CD4-positive, alpha-beta T cell treated with Interleukin-1 beta for 1 hour (primary cell): ENCODE results near the gene CD300A.

ENCODE experiments used
- DNase-seq, 2 donors: peaks; one replicate each; pipeline ENCODE4 v3.0.0-alpha.2; 2020 to 2022

The CD300A gene

DNA sequence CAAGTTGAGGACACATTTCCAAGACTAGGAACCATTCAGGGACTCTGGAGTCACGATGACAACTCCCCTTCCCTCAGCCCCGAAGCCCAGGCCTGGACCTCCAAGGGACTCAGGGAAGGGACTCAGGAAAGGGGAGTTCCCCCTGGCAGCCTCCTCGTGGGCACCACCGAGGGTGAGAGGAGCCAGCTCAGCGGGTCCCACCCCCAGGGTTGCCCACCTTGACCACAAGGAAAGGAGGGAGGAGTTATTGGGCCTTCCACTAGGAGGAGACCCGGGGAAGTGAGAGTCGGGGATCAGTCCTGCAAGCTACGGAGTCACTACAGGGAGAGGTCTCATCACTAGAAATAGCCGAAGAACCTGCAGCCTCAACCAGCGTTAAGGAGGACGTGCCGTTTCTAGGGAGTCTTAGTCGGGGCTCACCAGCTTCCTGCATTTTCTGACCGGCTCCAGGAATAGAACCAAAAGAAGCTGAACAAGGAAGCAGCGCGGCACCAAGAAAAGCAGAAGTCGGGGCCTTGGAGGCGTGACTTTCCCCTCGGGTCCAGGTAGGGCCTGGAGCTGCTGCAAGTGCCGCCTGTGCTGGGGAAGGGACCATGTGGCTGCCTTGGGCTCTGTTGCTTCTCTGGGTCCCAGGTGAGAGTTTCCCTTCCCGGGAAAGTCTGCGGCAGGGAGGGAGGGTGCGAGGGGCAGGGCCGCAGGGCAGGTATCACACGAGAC is at the start of gene CD300A:
TSS of gene CD300A (plus strand) at position 524 of the 717 bp plus-strand sequence. CDS start at position 594, 70 bp downstream.
- peak in 1 of 2 donors; percentile 52 for DNase-seq

DNA sequence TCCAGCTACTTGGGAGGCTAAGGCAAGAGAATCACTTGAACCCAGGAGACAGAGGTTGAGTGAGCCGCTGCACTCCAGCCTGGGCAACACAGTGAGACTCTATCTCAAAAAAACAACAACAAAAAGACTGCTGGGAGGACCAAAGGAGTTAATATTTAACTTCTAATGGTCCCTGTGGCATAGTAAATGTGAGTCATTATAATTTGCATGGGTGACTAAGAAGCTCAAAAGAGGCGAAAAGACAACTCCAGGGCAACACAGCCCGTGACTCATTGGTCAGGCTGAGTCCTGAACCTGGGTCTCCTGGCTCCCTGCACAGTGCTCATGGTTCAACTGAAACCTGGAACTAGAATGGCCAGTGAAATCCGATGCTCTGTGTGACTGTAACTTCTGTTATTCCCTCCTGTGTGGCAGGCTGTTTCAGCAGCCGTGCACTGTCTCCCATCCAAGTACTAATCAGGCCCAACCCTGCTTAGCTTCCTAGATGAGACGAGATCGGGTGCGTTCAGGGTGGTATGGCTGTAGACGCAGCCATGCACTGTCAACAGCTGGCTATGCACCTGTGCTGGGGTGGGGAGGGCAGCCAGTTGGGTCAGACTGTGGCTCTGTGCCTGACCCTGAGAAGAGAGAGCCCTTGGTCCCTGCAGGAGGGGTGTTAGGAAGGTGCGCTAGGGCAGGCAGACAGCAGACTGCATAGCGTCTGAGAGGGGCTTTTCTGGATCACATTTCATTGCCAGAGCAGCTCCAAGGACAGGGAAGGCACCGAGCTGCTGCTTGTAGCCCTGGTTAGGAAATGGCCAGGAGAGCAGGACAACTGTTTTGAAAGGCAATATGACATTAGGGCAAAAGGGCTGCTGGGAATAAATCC is 49.0 kb upstream of the CD300A start:
- no peak for DNase-seq

DNA sequence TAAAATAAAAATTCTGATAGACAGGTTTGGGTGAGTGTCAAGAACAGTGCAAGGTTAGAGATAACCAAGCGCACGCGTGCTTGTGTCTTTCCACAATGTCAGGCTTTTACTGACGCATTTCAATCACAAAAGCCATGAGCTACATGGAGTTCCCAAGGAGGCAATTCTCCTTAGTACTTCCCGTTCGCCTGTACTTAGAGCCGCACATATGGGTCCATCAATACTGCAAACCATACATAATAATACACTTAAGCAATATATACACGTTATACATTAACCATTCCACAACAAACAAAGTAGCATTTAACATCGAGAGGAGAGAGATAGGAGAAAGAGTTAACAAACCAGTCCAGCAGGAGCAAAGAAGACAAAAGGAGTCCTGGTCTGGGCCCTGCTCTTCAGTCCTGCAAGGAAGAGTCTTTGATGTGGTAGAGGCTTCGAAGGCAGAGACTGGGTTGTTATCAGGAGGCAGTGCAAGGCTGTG is 46.5 kb upstream of the CD300A start:
- no peak for DNase-seq

DNA sequence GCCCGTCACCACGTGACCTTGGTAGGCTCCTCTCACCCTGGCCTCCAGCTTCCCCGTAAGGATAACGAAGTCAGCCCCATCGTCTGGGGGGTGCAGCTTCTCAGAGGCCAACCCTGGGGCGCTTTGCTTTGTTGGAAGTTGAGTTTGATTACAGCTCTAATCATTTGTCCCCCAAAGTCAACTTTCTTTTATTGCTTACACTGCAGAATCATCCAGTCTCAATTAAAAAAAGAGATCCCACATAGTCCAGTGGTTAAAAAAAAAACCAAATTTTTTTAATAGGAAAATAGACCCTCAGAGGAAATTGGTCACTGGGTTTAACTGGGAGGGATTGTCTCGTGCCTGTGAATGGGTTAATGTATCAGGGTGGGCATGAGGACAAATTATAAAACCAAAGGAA is 42.3 kb upstream of the CD300A start:
- no peak for DNase-seq

DNA sequence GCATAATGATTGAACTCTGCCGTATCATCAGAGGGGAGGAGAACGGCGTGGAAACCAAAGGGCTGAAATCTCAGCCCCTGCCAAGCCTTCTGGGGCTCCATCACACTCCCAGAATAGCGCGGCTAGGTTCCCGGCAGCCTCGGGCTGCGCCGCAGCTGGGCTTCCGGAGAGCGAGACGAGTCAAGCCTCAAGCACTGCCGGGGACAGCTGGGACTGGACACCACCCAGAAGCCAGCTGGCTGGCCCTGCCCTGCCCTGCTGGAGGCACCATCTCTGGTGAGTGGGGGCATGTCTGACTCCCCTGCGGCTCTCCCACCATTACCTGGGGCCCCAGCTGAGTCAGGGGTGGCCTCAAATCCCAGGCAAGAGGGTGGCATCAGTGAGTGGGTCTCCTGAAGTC is 41.8 kb upstream of the CD300A start:
- no peak for DNase-seq

DNA sequence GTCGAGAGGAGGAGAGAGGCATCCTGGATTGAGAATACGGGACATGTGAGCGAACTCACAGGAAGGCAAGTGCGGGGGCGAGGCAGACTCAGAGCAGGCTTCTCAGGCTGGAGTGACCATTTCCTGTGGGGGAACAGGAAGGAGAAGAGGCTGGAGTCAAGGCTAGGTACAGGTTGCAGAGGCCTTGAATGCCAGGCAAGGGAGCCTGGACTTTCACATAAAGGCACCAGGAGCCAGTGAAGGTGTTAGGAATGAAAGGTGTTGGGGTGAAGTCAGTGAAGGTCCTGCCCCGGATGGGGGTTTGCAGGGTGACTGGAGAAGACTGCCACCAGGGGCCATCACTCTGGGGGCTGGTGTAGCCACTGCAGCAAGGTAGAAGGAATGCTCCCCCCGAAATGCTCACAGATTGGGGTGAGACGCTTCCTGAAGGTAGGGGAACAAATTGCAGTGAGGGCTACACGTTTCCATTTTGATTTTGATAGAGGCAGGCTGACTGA is 39.8 kb upstream of the CD300A start:
- no peak for DNase-seq

DNA sequence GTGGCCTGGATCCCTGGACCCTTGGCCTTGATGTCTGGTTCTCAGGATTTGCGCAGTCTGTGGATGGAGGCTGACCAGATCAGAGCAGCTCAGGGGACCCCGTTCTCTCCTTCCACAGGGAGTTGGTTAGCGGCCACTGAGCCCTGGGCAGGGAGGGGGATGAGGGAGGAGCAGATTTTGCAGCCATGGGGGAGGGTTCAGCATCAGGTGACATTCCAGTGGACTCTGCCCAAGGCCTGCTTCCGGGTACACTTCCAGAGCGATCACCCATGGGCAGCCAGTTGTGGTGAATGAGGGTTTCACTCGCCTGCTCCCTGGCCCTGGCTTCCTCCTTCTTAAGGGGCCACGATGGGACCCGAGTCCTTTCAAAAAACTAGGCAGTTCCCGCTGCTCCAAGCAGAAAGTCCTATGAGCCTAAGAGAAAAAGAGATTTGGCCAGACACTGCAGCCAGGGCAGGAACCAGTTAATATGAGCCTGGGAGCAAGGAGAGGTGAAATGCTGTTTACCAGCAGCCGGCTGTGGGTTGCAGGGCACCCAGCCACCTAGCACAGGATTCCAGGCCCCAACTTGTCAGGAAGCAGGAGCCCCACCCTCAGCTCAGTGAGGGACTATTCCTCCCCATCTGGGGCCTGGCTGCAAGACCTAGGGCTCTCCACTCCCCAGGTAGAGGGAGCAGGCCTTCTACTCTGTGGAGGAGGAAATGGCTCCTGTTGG is 39.2 kb upstream of the CD300A start:
- DNase-seq, result no peak

DNA sequence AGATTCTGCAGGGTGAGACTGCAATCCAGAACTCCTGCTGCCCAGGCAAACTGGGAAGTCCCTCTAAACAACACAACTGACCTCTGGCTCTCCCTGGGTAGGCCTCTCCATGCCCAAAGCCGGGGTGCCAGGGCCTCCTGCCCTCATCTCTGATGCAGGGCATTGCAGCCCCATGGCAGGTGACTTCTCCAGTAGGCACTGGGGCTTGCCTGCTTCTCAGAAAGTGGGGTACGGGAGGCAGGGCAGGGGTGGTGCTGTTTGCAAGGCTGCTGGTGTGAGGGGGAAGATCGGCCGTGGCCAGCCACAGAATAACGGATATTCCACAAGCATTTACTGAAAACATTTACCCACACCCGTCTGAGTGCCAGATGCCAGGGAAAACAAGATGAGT is 38.7 kb upstream of the CD300A start:
- no peak for DNase-seq

DNA sequence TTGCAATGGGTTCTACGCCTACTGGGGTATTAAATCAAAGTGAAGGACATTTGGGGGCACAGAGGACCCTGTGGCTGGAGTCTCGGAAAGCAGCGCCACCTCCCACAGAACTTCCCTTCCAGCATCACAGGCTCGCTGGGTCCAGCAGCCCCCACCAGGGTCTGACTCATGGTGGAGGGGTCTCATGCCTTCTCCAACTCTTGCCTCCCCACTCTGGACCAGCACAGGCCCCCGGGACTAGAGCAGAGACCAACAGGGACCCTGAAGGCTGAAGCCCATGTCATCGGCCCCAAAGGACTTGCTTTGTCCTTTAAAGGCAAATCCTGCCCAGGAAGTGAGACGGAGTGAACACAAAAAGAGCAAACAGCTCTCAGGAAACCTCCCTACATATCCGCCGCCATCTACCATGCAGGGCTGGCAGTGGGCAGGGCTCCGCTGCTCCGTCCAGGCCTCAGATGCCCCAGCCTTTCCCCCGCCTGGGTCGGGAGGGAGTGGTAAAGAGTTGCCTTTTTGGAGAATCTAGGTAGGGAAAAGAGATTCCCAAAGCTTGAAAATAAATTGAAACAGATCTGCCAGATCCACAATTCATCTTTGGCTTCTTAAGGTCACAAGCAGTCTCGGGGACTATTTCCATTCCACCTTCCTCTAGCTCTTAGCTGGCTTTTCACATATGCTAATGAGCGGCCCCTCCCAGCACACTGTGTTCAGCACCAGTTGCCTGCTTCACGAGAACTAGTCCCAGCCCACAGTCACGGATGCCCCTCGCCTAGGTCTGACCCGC is 36.6 kb upstream of the CD300A start:
- DNase-seq, result no peak

DNA sequence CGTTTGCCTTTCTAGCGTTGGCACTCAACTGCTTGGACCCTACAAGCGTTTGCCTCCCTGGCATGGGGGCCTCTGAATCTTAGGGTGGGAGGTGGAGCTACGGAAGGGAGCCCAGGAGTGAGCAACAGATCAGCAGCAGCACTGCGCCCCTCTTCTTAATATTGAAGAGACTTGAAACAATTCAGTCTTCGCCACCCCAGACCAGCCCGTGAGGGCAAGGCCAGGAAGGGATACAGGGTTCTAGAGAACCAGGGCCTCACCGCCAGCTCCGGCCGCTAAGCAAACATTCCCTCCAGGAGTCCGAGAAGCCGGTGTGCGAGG is 36.1 kb upstream of the CD300A start:
- DNase-seq, result no peak

DNA sequence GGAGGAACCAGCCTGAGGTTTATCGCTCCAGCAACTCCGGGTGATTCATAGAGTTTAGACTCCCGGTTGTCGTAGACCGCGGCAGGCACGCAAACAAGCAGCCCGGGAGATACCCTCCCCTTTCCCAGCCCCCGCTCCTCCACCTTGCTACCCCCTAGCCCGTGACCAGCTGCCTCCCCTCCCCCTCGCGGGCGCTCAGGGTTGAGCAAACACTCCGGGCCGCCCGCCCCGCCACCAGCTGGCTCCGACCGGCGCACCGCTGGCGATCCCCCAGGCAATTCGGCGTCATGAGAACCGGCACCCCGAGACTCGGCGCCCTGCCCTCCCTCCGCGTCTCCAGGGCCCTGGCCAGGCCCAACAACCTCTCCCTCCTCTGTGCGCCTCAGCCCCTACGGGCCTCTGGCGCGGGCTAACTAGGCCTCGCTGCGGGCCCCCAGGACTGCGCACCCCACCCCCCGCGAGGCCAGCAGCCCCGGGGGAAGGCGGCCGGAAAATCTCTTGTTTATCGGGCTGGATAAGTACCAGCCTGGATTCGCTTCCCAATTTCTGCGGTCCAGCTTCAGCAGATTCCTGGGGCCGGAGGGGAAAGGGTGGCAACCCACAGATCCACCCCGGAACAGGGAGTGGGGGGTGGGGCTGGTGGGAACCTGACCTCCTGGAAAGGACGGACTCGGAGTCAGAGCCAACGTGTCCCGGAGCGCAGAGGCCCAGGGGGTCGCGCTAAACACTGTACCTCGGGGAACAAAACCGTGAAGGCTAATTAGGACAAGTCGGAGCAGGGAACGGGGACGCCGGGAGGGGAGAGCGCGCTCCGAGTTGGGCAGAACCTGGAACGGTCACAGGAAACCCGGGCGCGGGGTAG is 35.5 kb upstream of the CD300A start:
- peak in 1 of 2 donors; percentile 22 for DNase-seq

DNA sequence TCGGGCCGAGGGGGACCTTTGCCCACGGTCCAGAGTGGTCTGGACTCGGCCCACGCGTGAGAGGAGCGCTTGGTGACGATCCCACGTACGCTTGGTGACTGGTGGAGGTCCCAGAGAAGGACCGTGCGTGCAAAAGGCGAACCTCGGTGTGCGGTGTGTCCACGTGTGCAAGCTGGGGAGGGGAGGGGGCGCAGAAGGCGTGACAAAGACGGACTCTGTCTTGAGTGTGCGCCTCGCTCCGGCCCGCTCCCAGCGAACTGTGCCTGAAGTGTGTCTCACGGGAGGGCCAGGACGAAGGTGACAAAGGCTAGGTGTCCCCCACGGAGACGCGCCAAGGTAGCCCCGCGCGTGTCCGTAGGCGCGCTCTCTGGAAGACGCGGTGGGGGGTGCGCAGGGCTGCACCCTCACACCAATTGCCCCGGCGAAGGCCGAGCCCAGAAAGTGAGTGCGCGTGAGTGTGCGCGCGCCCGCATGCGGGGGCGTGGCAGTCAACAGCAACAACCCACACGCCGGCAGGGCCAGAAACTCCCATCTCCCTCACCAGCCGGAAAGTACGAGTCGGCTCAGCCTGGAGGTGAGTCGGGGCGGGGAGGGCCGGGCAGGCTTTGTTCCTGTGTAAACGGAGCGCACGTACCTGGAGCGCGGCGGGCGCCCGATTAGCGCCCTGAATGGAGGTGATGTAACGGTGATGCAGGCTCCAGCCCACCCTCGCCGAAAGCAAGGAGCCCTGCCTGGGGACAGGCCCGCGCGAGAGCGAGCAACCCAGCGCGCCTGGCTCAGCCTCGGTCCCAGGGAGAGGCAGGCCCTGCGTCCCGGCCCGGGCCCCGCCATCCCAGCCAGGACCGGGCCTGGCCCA is 34.6 kb upstream of the CD300A start, which contains the start of gene GPRC5C:
TSS of gene GPRC5C (plus strand) at position 521 of the 856 bp plus-strand sequence. CDS start 7,689 bp downstream, outside the sequence.
- peak; percentile 23 to 40 for DNase-seq

DNA sequence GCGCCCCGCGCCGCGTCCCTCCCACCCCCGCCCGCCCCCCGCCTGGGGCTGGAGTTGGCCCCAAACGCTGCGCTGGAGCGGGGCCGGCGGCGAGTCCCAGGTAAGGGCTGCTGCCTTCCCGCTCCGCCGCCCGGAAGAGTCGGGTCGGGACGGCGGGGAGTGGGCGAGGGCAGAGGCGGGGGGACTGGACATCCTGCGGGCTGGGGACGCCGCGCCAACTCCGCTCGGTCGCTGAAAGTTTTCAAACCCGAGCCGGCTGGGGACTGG is 34.1 kb upstream of the CD300A start:
- DNase-seq, result no peak

DNA sequence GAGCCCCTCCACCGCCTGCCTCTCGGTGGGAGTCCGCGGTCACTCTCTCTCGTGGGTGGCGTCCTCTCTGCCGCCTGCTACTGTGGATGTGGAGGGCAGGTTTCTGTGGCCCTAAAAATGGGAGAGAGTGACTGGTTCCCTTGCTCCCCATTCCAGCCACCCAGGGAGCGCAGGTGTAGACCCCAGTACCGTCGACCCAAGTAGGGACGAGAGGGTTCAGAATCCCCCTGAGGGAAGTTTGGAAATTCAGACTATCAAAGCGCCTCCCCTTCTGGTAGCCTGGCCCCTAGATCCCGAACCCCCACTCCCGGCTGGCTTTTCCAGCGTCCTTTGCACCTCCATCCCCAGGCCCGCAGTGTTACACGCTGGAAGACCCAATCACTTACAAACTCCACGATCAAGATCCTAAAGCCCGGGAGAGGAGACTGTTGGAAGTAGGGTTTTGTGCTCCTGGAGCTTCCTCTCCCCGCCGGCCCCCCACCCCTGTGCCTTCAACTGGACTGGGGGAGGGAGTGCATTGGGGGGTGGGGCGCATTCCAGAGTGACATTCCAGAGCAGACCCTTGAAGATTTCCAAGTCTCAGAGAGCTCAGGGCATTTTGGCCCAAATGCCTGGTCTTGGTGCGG is 33.6 kb upstream of the CD300A start:
- DNase-seq, result no peak

DNA sequence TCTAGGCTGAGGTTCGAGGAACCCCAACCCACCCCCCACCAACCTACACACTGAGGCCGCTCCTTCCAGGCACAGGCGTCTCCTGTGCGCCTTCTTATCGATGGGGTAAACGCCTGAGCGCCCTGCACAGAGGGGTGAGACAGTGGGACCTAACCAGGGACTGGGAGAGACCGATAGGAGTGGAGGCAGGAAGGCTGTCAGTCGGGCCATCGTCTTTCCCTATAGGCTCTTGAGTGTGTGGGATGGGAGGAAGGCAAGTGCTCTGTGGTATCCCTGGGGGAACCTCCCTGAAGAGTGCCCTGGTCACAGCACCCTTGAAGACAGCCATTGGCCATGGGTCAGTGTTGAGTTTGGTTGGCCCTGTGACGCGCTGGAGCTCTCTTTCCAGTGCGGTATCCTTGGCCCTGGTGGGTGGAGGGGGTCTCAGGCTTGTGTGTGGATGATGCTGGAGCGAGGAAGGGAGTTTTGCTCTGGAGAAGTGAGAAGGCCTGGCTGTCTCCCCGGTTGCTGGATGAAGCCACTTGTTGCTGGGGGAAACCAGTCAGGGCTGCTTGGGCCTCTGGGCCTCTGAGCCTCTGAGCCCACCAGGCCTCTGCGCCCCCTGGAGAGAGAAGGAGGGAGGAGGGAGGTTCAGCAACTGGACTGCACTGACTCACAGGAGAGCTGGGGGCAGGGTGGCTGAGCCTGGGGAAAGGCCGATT is 32.9 kb upstream of the CD300A start:
- DNase-seq, result no peak

DNA sequence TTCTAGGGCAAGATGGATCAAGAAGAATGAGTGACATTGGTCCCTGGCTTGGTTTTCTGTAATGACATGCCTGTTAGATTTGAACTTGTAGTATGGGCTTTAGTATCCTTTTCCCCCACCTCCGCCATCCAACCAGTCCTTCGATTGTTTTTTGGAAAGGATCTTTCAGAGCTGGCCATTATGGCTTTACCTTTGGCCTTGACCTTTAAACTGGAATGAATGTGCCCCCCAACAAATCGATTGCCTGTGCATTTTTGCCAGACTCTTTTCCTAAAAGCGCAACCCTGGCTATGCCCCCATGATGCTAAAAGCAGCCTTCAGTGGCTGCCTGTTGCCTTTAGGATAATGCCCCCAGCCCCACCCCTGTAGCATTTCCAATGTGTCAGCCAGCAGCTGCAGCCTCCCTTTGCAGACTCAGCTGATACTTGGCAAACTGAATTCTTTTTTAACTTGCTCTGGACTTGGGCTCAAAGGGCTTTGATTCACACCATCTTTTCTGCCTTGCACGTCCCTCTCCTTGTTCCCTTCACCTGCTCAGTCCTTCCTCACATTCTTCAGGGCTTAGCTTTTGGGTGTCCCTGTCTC is 30.6 kb upstream of the CD300A start:
- no peak for DNase-seq

DNA sequence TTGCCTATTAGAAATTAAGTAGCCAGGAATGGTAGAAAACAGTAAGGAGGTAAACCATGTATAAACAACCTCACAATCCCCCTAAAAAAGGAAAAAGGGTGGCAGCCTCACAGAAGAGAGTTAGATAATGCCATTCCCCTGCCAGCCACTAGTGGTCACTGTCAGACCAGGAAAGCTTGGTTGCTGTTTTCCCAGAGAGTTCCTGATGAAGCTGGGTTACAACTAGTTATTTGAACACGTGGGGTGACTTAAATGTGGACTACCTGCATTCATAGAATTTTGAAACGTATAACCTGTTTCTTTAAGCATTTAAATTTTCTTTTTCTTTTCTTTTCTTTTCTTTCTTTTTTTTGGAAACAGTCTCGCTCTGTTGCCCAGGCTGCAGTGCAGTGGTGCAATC is 28.7 kb upstream of the CD300A start:
- DNase-seq, result peak; percentile 22 to 27

DNA sequence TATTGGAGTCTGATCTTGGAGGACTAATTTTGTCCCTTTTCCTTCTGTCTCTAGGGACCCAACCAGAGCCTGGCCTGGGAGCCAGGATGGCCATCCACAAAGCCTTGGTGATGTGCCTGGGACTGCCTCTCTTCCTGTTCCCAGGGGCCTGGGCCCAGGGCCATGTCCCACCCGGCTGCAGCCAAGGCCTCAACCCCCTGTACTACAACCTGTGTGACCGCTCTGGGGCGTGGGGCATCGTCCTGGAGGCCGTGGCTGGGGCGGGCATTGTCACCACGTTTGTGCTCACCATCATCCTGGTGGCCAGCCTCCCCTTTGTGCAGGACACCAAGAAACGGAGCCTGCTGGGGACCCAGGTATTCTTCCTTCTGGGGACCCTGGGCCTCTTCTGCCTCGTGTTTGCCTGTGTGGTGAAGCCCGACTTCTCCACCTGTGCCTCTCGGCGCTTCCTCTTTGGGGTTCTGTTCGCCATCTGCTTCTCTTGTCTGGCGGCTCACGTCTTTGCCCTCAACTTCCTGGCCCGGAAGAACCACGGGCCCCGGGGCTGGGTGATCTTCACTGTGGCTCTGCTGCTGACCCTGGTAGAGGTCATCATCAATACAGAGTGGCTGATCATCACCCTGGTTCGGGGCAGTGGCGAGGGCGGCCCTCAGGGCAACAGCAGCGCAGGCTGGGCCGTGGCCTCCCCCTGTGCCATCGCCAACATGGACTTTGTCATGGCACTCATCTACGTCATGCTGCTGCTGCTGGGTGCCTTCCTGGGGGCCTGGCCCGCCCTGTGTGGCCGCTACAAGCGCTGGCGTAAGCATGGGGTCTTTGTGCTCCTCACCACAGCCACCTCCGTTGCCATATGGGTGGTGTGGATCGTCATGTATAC is 26.5 kb upstream of the CD300A start:
- no peak for DNase-seq
